K562 (cell line): ENCODE results near the gene GABRB2. TPM values are rescaled to one million over a fixed set of nuclear protein-coding genes. Genes with fewer than 3 reads are reported as not detected.

Experiments
- ATAC-seq: fragments of 200-7000 bp; cut with Tn5 transposase; 3 replicates; pipeline ENCODE4 v1.9.1; 2020; ENCODE audit warnings: moderate library complexity
- BruUV-seq: library from RNA; stranded (reverse); fragments of 400-500 nt; replicated peaks from 2 replicates; lab custom pipeline; 2021; lab: Mats Ljungman, UMichigan
- CTCF ChIA-PET: fragments of 300-600 bp; formaldehyde crosslinking; extraction: SDS; loops from one replicate; lab custom pipeline; 2021; ENCODE audit warnings: low intra/inter-chr PET ratio; lab: Yijun Ruan, JAX
- POLR2A ChIA-PET: fragments of 300-600, 350-650 bp; sonication (Branson Sonifier 250); formaldehyde crosslinking; extraction: SDS; loops from one replicate; lab custom pipeline; 2021; ENCODE audit warnings: antibody characterized with exemption, inconsistent platforms; lab: Yijun Ruan, JAX
- DNase-seq, 4 experiments: peaks; one replicate each; pipeline versions ENCODE4 v3.0.0 to v3.0.0-alpha.2; 2011 to 2018; ENCODE audit warnings: low spot score in 3 of 4, mixed read lengths in 3 of 4; ENCODE audit errors: extremely low read depth in 1 of 4
- FAIRE-seq: peaks from 2 replicates; lab custom pipeline; 2011; peaks lifted over from hg19 to GRCh38; lab: Jason Lieb, UNC
- H2AFZ ChIP-seq: 2 replicates; pipeline ENCODE4 v1.6.0; 2011; ENCODE audit warnings: low read depth, low read length, control low read depth, inconsistent platforms
- H3K27ac ChIP-seq: fragments of 200-600 bp; 3 replicates; pipeline ENCODE4 v1.8.0; 2011; ENCODE audit warnings: low read depth, mild to moderate bottlenecking, control low read depth, inconsistent platforms, low read length, moderate library complexity, mixed read lengths; ENCODE audit errors: extremely low read depth
- H3K27me3 ChIP-seq, 2 experiments: fragments of 300-600 bp in 1 of 2; 2 replicates in 1 of 2; 3 replicates in 1 of 2; pipeline versions ENCODE4 v1.6.0 to v1.8.0; 2011; ENCODE audit warnings: inconsistent platforms in 2 of 2, low read length in 2 of 2, mild to moderate bottlenecking in 1 of 2, mixed read lengths in 1 of 2, moderate library complexity in 1 of 2; ENCODE audit not compliant: control insufficient read depth in 2 of 2, insufficient read depth in 2 of 2
- H3K36me3 ChIP-seq: fragments of 300-600 bp; 3 replicates; pipeline ENCODE4 v1.8.0; 2011; ENCODE audit warnings: mild to moderate bottlenecking, low read length, inconsistent platforms; ENCODE audit not compliant: control insufficient read depth, insufficient read depth
- H3K4me1 ChIP-seq, 2 experiments: fragments of 200-600 bp in 1 of 2; replicated peaks in 1 of 2; 2 replicates in 1 of 2; 3 replicates in 1 of 2; pipeline versions ENCODE4 v1.5.1 to v1.8.0; 2011; ENCODE audit warnings: inconsistent platforms in 2 of 2, low read length in 2 of 2, mild to moderate bottlenecking in 1 of 2, mixed read lengths in 1 of 2, moderate library complexity in 1 of 2; ENCODE audit not compliant: control insufficient read depth in 2 of 2, insufficient read depth in 2 of 2
- H3K4me2 ChIP-seq: 2 replicates; pipeline ENCODE4 v1.6.1; 2011; ENCODE audit warnings: low read length, control low read depth, inconsistent platforms, mixed read lengths; ENCODE audit not compliant: insufficient read depth
- H3K4me3 ChIP-seq: fragments of 200-600 bp; sonication (generic), shearing (Covaris generic); 2 replicates; pipeline ENCODE4 v1.5.1; 2016; ENCODE audit warnings: control low read depth, inconsistent platforms
- H3K79me2 ChIP-seq: fragments of 200-600 bp; 3 replicates; pipeline ENCODE4 v1.8.0; 2011; ENCODE audit warnings: low read length, inconsistent platforms; ENCODE audit not compliant: control insufficient read depth, insufficient read depth
- H3K9ac ChIP-seq, 2 experiments: 2 replicates each; pipeline versions ENCODE4 v1.6.0 to v1.6.1; 2011; ENCODE audit warnings: low read depth in 2 of 2, low read length in 2 of 2, control low read depth in 1 of 2, inconsistent platforms in 1 of 2, mild to moderate bottlenecking in 1 of 2, mixed read lengths in 1 of 2; ENCODE audit not compliant: insufficient read depth in 1 of 2
- H3K9me1 ChIP-seq: one replicate; pipeline ENCODE4 v1.6.0; 2011; ENCODE audit warnings: inconsistent platforms, mild to moderate bottlenecking, low read length, moderate library complexity; ENCODE audit not compliant: control insufficient read depth, insufficient read depth
- H3K9me3 ChIP-seq: replicated peaks from 2 replicates; pipeline ENCODE4 v1.5.1; 2011; ENCODE audit warnings: low read depth, low read length, inconsistent platforms; ENCODE audit not compliant: control insufficient read depth, insufficient read depth
- H4K20me1 ChIP-seq: replicated peaks from 2 replicates; pipeline ENCODE4 v1.6.1; 2011; ENCODE audit warnings: low read length, inconsistent platforms, mixed read lengths; ENCODE audit not compliant: control insufficient read depth, insufficient read depth
- CTCF ChIP-seq, 3 experiments: IDR thresholded peaks in 2 of 3; conservative IDR thresholded peaks in 1 of 3; 2 replicates each; pipeline ENCODE4 v1.5.1; 2011 to 2012; ENCODE audit warnings: low read length in 3 of 3, mild to moderate bottlenecking in 3 of 3, control low read depth in 2 of 3, improper control_type of control experiment in 1 of 3, inconsistent platforms in 1 of 3, low read depth in 1 of 3, mixed read lengths in 1 of 3, moderate library complexity in 1 of 3; ENCODE audit not compliant: insufficient read depth in 2 of 3
- EGR1 ChIP-seq: fragments of 450-650 bp; conservative IDR thresholded peaks from 2 replicates; pipeline ENCODE4 v1.6.1; 2017; ENCODE audit warnings: mild to moderate bottlenecking
- L3MBTL2 ChIP-seq: fragments of 450-650 bp; IDR thresholded peaks from 2 replicates; pipeline ENCODE4 v1.6.1; 2016; ENCODE audit warnings: mild to moderate bottlenecking, moderate library complexity
- MYC ChIP-seq, 2 experiments: fragments of 250-450 bp in 1 of 2; sonication (Bioruptor Pico) in 1 of 2; IDR thresholded peaks; 2 replicates each; pipeline versions ENCODE4 v1.5.1 to v1.6.1; 2012 to 2021; ENCODE audit warnings: low read depth in 2 of 2, borderline replicate concordance in 1 of 2, improper control_type of control experiment in 1 of 2, low read length in 1 of 2, mild to moderate bottlenecking in 1 of 2, moderate library complexity in 1 of 2
- RAD21 ChIP-seq, 2 experiments: fragments of 250-450 bp in 1 of 2; fragments of 450-650 bp in 1 of 2; sonication (Bioruptor Pico) in 1 of 2; formaldehyde crosslinking in 1 of 2; IDR thresholded peaks in 1 of 2; conservative IDR thresholded peaks in 1 of 2; 2 replicates each; pipeline versions ENCODE4 v1.4.0 to v1.8.0; 2020 to 2022; ENCODE audit warnings: mild to moderate bottlenecking in 2 of 2, moderate library complexity in 1 of 2
- REST ChIP-seq, 2 experiments: fragments of 450-650 bp; formaldehyde crosslinking in 1 of 2; IDR thresholded peaks; 2 replicates each; pipeline versions ENCODE4 v1.4.0 to v1.6.1; 2014 to 2020; ENCODE audit warnings: mild to moderate bottlenecking in 2 of 2, borderline replicate concordance in 1 of 2, low read depth in 1 of 2
- TARDBP ChIP-seq: fragments of 450-650 bp; IDR thresholded peaks from 2 replicates; pipeline ENCODE4 v1.6.1; 2016
- TGIF2 ChIP-seq: sonication (generic); formaldehyde crosslinking; IDR thresholded peaks from 2 replicates; pipeline ENCODE4 v1.8.1; 2022; ENCODE audit warnings: mild to moderate bottlenecking, missing genetic modification reagents, moderate library complexity
- ZNF561 ChIP-seq: fragments of 450-650 bp; formaldehyde crosslinking; conservative IDR thresholded peaks from 2 replicates; pipeline ENCODE4 v1.4.0; 2020; ENCODE audit warnings: mild to moderate bottlenecking, moderate library complexity
- WGBS: fragments of 100-300 bp; shearing (Covaris generic); methylation state at CpG from one replicate; pipeline ENCODE4 v1.1.6; 2016; ENCODE audit warnings: low coverage, mixed read lengths; ENCODE audit not compliant: insufficient coverage; ENCODE audit errors: missing lambda C conversion rate; 5-methylcytosine and 5-hydroxymethylcytosine counted together
- in situ Hi-C: fragments of 300-500 bp; cut with MboI; formaldehyde crosslinking; loops from 4 replicates; pipeline ENCODE4 v1.15.0; 2018; ENCODE audit warnings: inconsistent platforms, mixed read lengths
- intact Hi-C: fragments of 100-400 bp; cut with micrococcal nuclease; formaldehyde crosslinking; loops from 2 replicates; pipeline ENCODE4 v1.14.2; 2022
- polyA plus RNA-seq, 8 experiments: library from polyadenylated mRNA; depleted of rRNA in 4 of 8; stranded (reverse) in 5 of 8; unstranded in 3 of 8; fragments of >200 nt; fragmentation: Nextera tagmentation in 2 of 8; fragmentation: Illumina TruSeq in 1 of 8; extraction: Ambion mirVana in 2 of 8; extraction: Trizol in 1 of 8; gene quantifications; 2 replicates each; pipeline versions ENCODE4 v1.2.1 to v1.2.3, GENCODE V29; 2011 to 2014; ENCODE audit warnings: inconsistent platforms in 1 of 8, missing spikeins in 1 of 8
- total RNA-seq, 7 experiments: library from RNA; depleted of rRNA in 6 of 7; stranded (reverse); fragments of >200 nt in 6 of 7; fragmentation: Illumina TruSeq in 2 of 7; extraction: Trizol in 2 of 7; gene quantifications; 2 replicates each; pipeline versions ENCODE4 v1.2.1 to v1.2.3, GENCODE V29; 2011 to 2021; ENCODE audit warnings: low replicate concordance in 1 of 7

The GABRB2 gene
- total and polyA plus RNA-seq, 9 of the 15 experiments (the other 6 are each of a cell fraction or from before 2014, with no cell fraction given) = not detected

- DNase-seq = peak; percentile 41 to 72 (median 55)
- ATAC-seq = peak; percentile 69
- 0% methylated on average over 7 of the region's 7 CpGs for WGBS
- FAIRE-seq = peak; percentile 35
- Histone ChIP-seq H3K4me3 (no peak overlapping the region), H3K27ac (no peak overlapping the region), H4K20me1 (no peaks in the 10 kb centered on the region), H3K36me3 (no peaks in the 10 kb centered on the region), H3K9me3 (no peaks in the 10 kb centered on the region), H3K4me1 (no peaks in the 10 kb centered on the region; a peak in 1 of 5 replicates), H3K4me2 (no peak overlapping the region), H3K9me1 (no peaks in the 10 kb centered on the region), H3K9ac (no peak overlapping the region), H3K27me3 (no peaks in the 10 kb centered on the region), H3K79me2 (no peaks in the 10 kb centered on the region), H2AFZ (no peak overlapping the region)
- ChIA-PET CTCF (interaction anchor here (0.8 kb wide), 1 partner anchor 1864 kb away, joined by 4 read pairs; no protein-coding TSS in a partner anchor), POLR2A (no interaction called here)
- intact Hi-C loops = loop anchor here (5.0 to 10.0 kb wide), 2 partner anchors 1803 to 1860 kb away; no protein-coding TSS in a partner anchor
- in situ Hi-C loops = no loop called here
- BruUV-seq = no TSS peak
- TF ChIP-seq ZNF561 (CRISPR knock-in tag) = no peak
- peak; percentile 14; the same call in 1 of the 2 replicates for TF ChIP-seq REST (IDR thresholded peaks at IDR 0.05; ENCODE audit: borderline replicate concordance)
- TF ChIP-seq REST (CRISPR knock-in tag; IDR thresholded peaks at IDR 0.05; ENCODE audit: low read depth) = no peak
- TF ChIP-seq MYC (IDR thresholded peaks at IDR 0.05; ENCODE audit: low read depth, low read length) = peak; percentile 54; the same call in 1 of the 2 replicates
- TF ChIP-seq MYC (CRISPR knock-in tag; IDR thresholded peaks at IDR 0.05; ENCODE audit: borderline replicate concordance, low read depth) = no peak
- TF ChIP-seq TGIF2 = no peak
- peak; percentile 40; the same call in 1 of the 2 replicates for TF ChIP-seq EGR1
- TF ChIP-seq CTCF (IDR thresholded peaks at IDR 0.05 in 2 of 3, conservative IDR thresholded peaks at IDR 0.05 in 1 of 3; ENCODE audit: insufficient read depth in 2 of 3, low read depth in 1 of 3, low read length in 3 of 3) = peak; percentile 36 to 70 (median 52)
- TF ChIP-seq L3MBTL2 = 0 out of 2 replicates have a peak, but pooled peaks have one; percentile 17
- no peak for TF ChIP-seq TARDBP
- peak; percentile 39 to 52; a peak in 3 of 4 replicates for TF ChIP-seq RAD21 (CRISPR knock-in tag; conservative IDR thresholded peaks at IDR 0.05 in 1 of 2, IDR thresholded peaks at IDR 0.05 in 1 of 2)
Measured at GRCh38 chr5:161544350-161544765, 2.2 kb downstream of the GABRB2 start.
